Uterus (tissue), 4 donors: Measurements from ENCODE around the gene SLC7A5. TPM values are rescaled to one million over a fixed set of nuclear protein-coding genes. Genes with fewer than 3 reads are reported as not detected.

Source experiments
- DNase-seq, 2 donors: peaks; one replicate each; pipeline ENCODE4 v3.0.0-alpha.2; 2019 to 2020
- H3K27ac ChIP-seq, 2 donors: fragments of 200-600 bp; sonication (generic); 1 replicate in 1 of 2; 2 replicates in 1 of 2; pipeline ENCODE4 v1.5.1; 2016 to 2018
- H3K27me3 ChIP-seq, 2 donors: fragments of 200-600 bp; sonication (generic); one replicate each; pipeline ENCODE4 v1.5.1; 2018 to 2019; ENCODE audit warnings: control low read depth in 1 of 2
- H3K36me3 ChIP-seq, 2 donors: fragments of 200-600 bp; sonication (generic); one replicate each; pipeline ENCODE4 v1.5.1; 2019; ENCODE audit warnings: control low read depth in 1 of 2
- H3K4me1 ChIP-seq, 2 donors: fragments of 200-600 bp; sonication (generic); one replicate each; pipeline ENCODE4 v1.5.1; 2018 to 2019; ENCODE audit warnings: control low read depth in 1 of 2
- H3K4me3 ChIP-seq, 2 donors: fragments of 200-600 bp; sonication (generic); 1 replicate in 1 of 2; 2 replicates in 1 of 2; pipeline ENCODE4 v1.5.1; 2018 to 2019; ENCODE audit warnings: mild to moderate bottlenecking in 1 of 2
- H3K9me3 ChIP-seq, 2 donors: fragments of 200-600 bp; sonication (generic); one replicate each; pipeline ENCODE4 v1.5.1; 2019; ENCODE audit warnings: control low read depth in 1 of 2
- POLR2A ChIP-seq, 2 donors: fragments of 450-650 bp; IDR thresholded peaks; one replicate each; pipeline ENCODE4 v1.6.1; 2016; ENCODE audit warnings: antibody characterized with exemption in 2 of 2, mild to moderate bottlenecking in 1 of 2, moderate library complexity in 1 of 2
- intact Hi-C: fragments of 100-400 bp; cut with DNase I; formaldehyde crosslinking; loops from one replicate; pipeline ENCODE4 v1.15.1; 2023; ENCODE audit warnings: low total_unique reads
- total RNA-seq, 4 donors: library from RNA; depleted of rRNA in 3 of 4; stranded (reverse); fragments of >200 nt in 3 of 4; gene quantifications; one replicate each; pipeline versions ENCODE4 v1.1.0 to v1.2.4, GENCODE V29; 2014 to 2023
- TF ChIP-seq, protein P1 (sequence below), 4 experiments: fragments of 200-600 bp in 2 of 4; fragments of 450-650 bp in 2 of 4; sonication (generic) in 2 of 4; IDR thresholded peaks; one replicate each; pipeline ENCODE4 v1.5.1; 2016 to 2019; ENCODE audit warnings: antibody characterized with exemption in 4 of 4, mild to moderate bottlenecking in 2 of 4, moderate library complexity in 1 of 4
- donor health status: DM: yes; HTN: yes; CAD: no.

SLC7A5 gene
- total RNA-seq, 4 donors from 2014 or later: 0.88 to 2.0 (median 1.3) TPM; not detected in 1

DNA sequence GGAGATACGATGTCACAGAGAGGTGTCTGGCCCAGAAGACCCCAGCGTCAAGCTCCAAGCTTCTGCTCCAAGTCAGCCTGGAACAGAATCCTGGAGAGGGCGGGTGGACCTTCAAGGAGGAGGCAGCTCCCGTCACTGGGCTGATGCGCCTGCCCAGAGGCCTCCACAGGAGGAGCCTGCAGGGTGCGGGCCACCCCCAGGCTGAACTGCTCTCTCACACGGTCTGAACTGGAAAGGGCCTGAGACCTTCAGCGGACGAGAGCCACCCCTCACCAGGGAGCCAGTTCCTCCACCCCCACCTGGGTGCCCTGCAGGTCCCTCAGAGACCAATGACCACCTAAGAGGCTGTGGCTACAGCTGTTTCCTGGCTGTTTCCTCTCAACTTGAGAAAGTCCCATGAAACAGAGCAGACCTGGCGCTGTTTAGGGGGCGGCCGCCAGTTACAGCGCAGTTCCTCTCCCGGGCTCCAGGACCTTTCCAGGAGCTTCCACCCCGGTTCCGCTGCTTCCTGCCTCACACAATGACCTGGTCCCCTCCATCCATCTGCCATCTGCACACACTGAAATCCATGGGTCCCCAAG is 67.5 kb downstream of the SLC7A5 start:
- no peak overlapping the region for H3K4me3 ChIP-seq
- H3K27me3 ChIP-seq: no peaks in the 10 kb centered on the region
- no peak overlapping the region for H3K27ac ChIP-seq
- no peaks in the 10 kb centered on the region for H3K4me1 ChIP-seq
- H3K36me3 ChIP-seq: no peaks in the 10 kb centered on the region
- TF ChIP-seq POLR2A (IDR thresholded peaks at IDR 0.05): no peak
- TF ChIP-seq, protein P1, sequence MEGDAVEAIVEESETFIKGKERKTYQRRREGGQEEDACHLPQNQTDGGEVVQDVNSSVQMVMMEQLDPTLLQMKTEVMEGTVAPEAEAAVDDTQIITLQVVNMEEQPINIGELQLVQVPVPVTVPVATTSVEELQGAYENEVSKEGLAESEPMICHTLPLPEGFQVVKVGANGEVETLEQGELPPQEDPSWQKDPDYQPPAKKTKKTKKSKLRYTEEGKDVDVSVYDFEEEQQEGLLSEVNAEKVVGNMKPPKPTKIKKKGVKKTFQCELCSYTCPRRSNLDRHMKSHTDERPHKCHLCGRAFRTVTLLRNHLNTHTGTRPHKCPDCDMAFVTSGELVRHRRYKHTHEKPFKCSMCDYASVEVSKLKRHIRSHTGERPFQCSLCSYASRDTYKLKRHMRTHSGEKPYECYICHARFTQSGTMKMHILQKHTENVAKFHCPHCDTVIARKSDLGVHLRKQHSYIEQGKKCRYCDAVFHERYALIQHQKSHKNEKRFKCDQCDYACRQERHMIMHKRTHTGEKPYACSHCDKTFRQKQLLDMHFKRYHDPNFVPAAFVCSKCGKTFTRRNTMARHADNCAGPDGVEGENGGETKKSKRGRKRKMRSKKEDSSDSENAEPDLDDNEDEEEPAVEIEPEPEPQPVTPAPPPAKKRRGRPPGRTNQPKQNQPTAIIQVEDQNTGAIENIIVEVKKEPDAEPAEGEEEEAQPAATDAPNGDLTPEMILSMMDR (IDR thresholded peaks at IDR 0.05): no peak
- DNase-seq: no peak
- H3K9me3 ChIP-seq: no peaks in the 10 kb centered on the region
- intact Hi-C loops: no loop called here

DNA sequence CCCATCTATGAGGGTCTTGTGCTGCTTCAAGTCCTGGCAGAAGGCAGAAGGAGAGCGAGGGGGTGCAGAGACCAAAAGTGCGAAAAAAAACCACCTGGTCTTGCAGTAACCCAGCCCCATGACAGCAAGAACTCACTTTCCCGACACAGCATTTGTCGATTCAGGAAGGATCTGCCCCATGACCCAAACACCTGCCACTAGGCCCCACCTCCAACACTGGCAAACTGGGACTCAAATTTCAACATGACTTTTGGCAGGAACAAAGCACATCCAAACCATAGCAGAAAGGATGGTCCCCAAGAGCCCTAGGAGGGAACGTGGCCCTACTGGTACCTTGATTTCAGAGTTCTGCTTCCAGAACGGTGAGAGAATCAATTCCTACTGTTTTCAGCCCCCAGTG is 68.8 kb downstream of the SLC7A5 start:
- H3K27me3 ChIP-seq: no peaks in the 10 kb centered on the region
- DNase-seq: no peak
- H3K4me3 ChIP-seq: no peak overlapping the region
- H3K27ac ChIP-seq: no peak overlapping the region
- no peaks in the 10 kb centered on the region for H3K4me1 ChIP-seq
- intact Hi-C loops: no loop called here
- no peaks in the 10 kb centered on the region for H3K9me3 ChIP-seq
- no peaks in the 10 kb centered on the region for H3K36me3 ChIP-seq
- no peak for TF ChIP-seq POLR2A (IDR thresholded peaks at IDR 0.05)

DNA sequence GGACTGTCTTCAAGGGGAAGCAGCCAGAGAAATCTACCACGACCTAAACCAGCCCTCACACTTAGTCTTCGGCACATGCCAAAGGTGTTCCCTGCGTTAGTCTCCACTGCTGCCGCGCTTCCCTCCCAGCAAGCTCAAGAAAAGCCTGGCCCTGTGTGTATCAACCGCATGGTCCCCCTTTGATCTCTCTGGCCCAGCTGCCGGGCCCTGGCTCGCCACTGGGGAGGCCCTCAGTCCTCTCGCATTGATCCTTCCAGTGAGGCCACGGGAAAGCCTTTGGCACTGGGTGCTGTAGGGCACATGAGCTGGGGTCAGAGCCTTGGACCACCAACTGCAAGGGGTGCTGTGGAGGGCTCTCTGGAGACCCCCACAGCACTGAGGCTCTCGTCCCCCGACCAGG is 74.0 kb downstream of the SLC7A5 start:
- Histone ChIP-seq H3K9me3 (no peaks in the 10 kb centered on the region), H3K36me3 (no peaks in the 10 kb centered on the region), H3K4me3 (no peak overlapping the region), H3K4me1 (no peaks in the 10 kb centered on the region), H3K27ac (no peak overlapping the region), H3K27me3 (no peaks in the 10 kb centered on the region)
- intact Hi-C loops: no loop called here
- TF ChIP-seq, protein P1 (IDR thresholded peaks at IDR 0.05): no peak
- TF ChIP-seq POLR2A (IDR thresholded peaks at IDR 0.05): no peak
- DNase-seq: no peak

DNA sequence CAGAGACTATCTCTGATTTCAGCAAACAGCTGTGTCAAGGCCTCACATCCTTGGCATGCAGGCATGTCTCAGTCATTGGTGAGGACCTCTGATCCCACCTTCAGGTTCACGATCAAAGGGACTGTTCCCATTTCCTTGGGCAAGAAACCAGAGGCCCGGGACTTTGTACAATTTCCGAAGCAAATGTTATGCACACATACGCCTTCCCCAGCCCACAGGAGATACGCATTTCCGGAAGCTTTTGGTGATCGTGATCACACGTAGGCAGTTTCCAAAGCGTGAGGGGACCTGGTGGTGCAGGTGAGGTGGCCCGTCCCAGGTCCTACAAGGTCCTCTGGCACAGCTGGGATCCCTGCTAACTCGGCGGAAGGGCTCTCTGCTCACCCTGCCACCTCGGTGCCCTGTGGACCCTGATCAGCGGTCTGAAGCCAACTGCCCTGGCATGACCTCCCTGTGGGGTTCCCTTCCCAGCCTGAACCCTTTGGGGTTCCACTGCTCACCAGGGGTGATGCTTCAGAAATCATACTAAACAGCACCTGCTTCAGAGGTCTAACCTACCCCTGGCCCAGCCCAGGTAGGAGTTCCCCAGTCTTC is 74.7 kb downstream of the SLC7A5 start:
- no peaks in the 10 kb centered on the region for H3K4me1 ChIP-seq
- no peaks in the 10 kb centered on the region for H3K27me3 ChIP-seq
- H3K36me3 ChIP-seq: no peaks in the 10 kb centered on the region
- no peaks in the 10 kb centered on the region for H3K9me3 ChIP-seq
- H3K4me3 ChIP-seq: no peak overlapping the region
- intact Hi-C loops: no loop called here
- no peak overlapping the region for H3K27ac ChIP-seq
- TF ChIP-seq, protein P1 (IDR thresholded peaks at IDR 0.05): no peak
- no peak for TF ChIP-seq POLR2A (IDR thresholded peaks at IDR 0.05)
- no peak for DNase-seq

DNA sequence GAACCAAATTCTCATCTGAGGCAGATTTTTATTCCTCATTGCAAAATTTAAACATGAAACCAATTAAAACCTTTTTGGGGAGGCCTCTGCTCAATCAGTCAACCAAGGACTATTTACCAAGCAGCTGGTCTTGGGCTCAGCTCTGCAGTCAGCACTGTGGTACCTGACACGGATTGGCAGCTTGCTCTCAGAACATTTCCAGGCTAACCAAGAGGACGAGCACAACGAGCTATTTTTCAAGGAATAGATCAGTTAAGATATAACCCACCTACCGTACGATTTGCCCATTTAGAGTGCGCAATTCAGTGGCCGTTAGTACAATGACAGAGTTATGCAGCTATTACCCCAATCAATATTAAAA is 77.1 kb downstream of the SLC7A5 start:
- no peaks in the 10 kb centered on the region for H3K9me3 ChIP-seq
- no peaks in the 10 kb centered on the region for H3K27me3 ChIP-seq
- TF ChIP-seq, protein P1 (IDR thresholded peaks at IDR 0.05): no peak
- no peak for TF ChIP-seq POLR2A (IDR thresholded peaks at IDR 0.05)
- H3K36me3 ChIP-seq: no peaks in the 10 kb centered on the region
- no peak overlapping the region for H3K4me3 ChIP-seq
- DNase-seq: no peak
- H3K27ac ChIP-seq: no peak overlapping the region
- no peaks in the 10 kb centered on the region for H3K4me1 ChIP-seq
- intact Hi-C loops: no loop called here
